Ishikawa (cell line): ENCODE data around the gene OS9.

ENCODE experiments used
- CEBPB ChIP-seq: IDR thresholded peaks from 2 replicates; pipeline ENCODE4 v1.6.1; 2012
- CREB1 ChIP-seq: IDR thresholded peaks from 2 replicates; pipeline ENCODE4 v1.6.1; 2012; ENCODE audit warnings: low read depth
- EGR1 ChIP-seq: IDR thresholded peaks from 2 replicates; pipeline ENCODE4 v1.6.1; 2012
- EP300 ChIP-seq: IDR thresholded peaks from 2 replicates; pipeline ENCODE4 v1.6.1; 2012; ENCODE audit warnings: borderline replicate concordance
- FOXM1 ChIP-seq: IDR thresholded peaks from 2 replicates; pipeline ENCODE4 v1.6.1; 2012; ENCODE audit warnings: low read depth, borderline replicate concordance
- MAX ChIP-seq: IDR thresholded peaks from 2 replicates; pipeline ENCODE4 v1.6.1; 2012
- NFIC ChIP-seq: IDR thresholded peaks from 2 replicates; pipeline ENCODE4 v1.6.1; 2012
- RAD21 ChIP-seq: IDR thresholded peaks from 2 replicates; pipeline ENCODE4 v1.6.1; 2012; ENCODE audit warnings: low read depth
- REST ChIP-seq: IDR thresholded peaks from 2 replicates; pipeline ENCODE4 v1.6.1; 2012; ENCODE audit warnings: low read depth, mild to moderate bottlenecking
- TAF1 ChIP-seq: IDR thresholded peaks from 2 replicates; pipeline ENCODE4 v1.6.1; 2012; ENCODE audit warnings: low read depth, mild to moderate bottlenecking
- TCF12 ChIP-seq: IDR thresholded peaks from 2 replicates; pipeline ENCODE4 v1.6.1; 2012; ENCODE audit warnings: low read depth
- TEAD4 ChIP-seq: IDR thresholded peaks from 2 replicates; pipeline ENCODE4 v1.6.1; 2012
- USF1 ChIP-seq: IDR thresholded peaks from 2 replicates; pipeline ENCODE4 v1.6.1; 2012
- YY1 ChIP-seq: IDR thresholded peaks from 2 replicates; pipeline ENCODE4 v1.6.1; 2012; ENCODE audit warnings: low read depth
- ZBTB7A ChIP-seq: IDR thresholded peaks from 2 replicates; pipeline ENCODE4 v1.6.1; 2012; ENCODE audit warnings: low read depth

Gene OS9

GRCh38 chr12:57745485-57745881 lies 51.6 kb downstream of the OS9 start:
- TF ChIP-seq TCF12 (peak; percentile 6; the same call in 1 of the 2 replicates), USF1 (no peak)

GRCh38 chr12:57746025-57746424 lies 52.1 kb downstream of the OS9 start:
- TF ChIP-seq TCF12, result no peak
- no peak for TF ChIP-seq USF1
- TF ChIP-seq YY1, result no peak
- TF ChIP-seq RAD21, result no peak
- TF ChIP-seq ZBTB7A, result no peak
- TF ChIP-seq CEBPB, result no peak
- no peak for TF ChIP-seq NFIC

GRCh38 chr12:57749061-57749460 lies 55.1 kb downstream of the OS9 start:
- TF ChIP-seq TEAD4, result no peak
- TF ChIP-seq FOXM1, result no peak
- TF ChIP-seq NFIC, result no peak
- no peak for TF ChIP-seq EP300
- no peak for TF ChIP-seq TCF12
- no peak for TF ChIP-seq ZBTB7A
- no peak for TF ChIP-seq USF1
- TF ChIP-seq REST, result no peak
- no peak for TF ChIP-seq MAX
- no peak for TF ChIP-seq YY1
- TF ChIP-seq TAF1, result no peak

- TF ChIP-seq TEAD4, result no peak
- TF ChIP-seq TAF1, result no peak
- TF ChIP-seq NFIC, result no peak
- TF ChIP-seq CREB1, result no peak
- no peak for TF ChIP-seq REST
- TF ChIP-seq ZBTB7A, result no peak
- no peak for TF ChIP-seq USF1
- no peak for TF ChIP-seq FOXM1
- TF ChIP-seq TCF12, result no peak
- TF ChIP-seq YY1, result no peak
- TF ChIP-seq EGR1, result no peak
- TF ChIP-seq EP300, result no peak
- TF ChIP-seq CEBPB, result no peak
- no peak for TF ChIP-seq RAD21
- TF ChIP-seq MAX, result no peak
Observed at GRCh38 chr12:57750561-57751431, 56.9 kb downstream of the OS9 start.

GRCh38 chr12:57751432-57751787 lies 57.5 kb downstream of the OS9 start:
- TF ChIP-seq USF1, result no peak
- TF ChIP-seq FOXM1, result no peak
- TF ChIP-seq CREB1, result no peak
- no peak for TF ChIP-seq EGR1
